ENCODE measurements around the gene USP50. TPM values are rescaled to one million over a fixed set of nuclear protein-coding genes. Genes with fewer than 3 reads are reported as not detected.
"Not testable (repeated sequence)": the region's sequence is repeated elsewhere in the genome, so short reads cannot be mapped to it uniquely, and the experiment has no call there.

USP50 gene
- total RNA-seq, 1 experiment from 2014 or later = not detected

GRCh38 chr15:50506121-50506520 lies 40.3 kb downstream of the USP50 start:
- Histone ChIP-seq H3K9ac (ENCODE audit: extremely low read depth, insufficient read length, low read length) (no peak overlapping the region), H2BK5ac (ENCODE audit: insufficient read length, low read length) (no peak overlapping the region), H3K23ac (ENCODE audit: insufficient read length, low read depth, low read length) (no peak overlapping the region), H2AFZ (ENCODE audit: low read length) (no peak overlapping the region), H3K27ac (ENCODE audit: insufficient read length, low read depth, low read length) (no peak overlapping the region), H4K91ac (ENCODE audit: insufficient read length, low read depth, low read length) (no peak overlapping the region), H3K4me2 (ENCODE audit: insufficient read depth, insufficient read length, low read length) (no peak overlapping the region), H3K4ac (ENCODE audit: low read depth, low read length) (no peak overlapping the region), H3K9me3 (ENCODE audit: control insufficient read depth, low read depth, low read length) (no peaks in the 10 kb centered on the region), H3K56ac (ENCODE audit: insufficient read length, low read depth, low read length) (no peak overlapping the region), H2BK20ac (ENCODE audit: low read depth, low read length, poor library complexity, severe bottlenecking) (no peak overlapping the region), H4K20me1 (ENCODE audit: control insufficient read depth, insufficient read depth, insufficient read length) (no peaks in the 10 kb centered on the region), H3K18ac (ENCODE audit: insufficient read length, low read depth, low read length) (no peak overlapping the region), H3K27me3 (ENCODE audit: insufficient read depth, low read length) (no peaks in the 10 kb centered on the region), H2BK120ac (ENCODE audit: low read depth, low read length, poor library complexity, severe bottlenecking) (no peak overlapping the region), H3K79me1 (ENCODE audit: insufficient read depth, low read depth, low read length, poor library complexity, severe bottlenecking) (no peaks in the 10 kb centered on the region), H3K4me1 (ENCODE audit: insufficient read depth, low read length) (no peaks in the 10 kb centered on the region; the same call in 1 of the 2 replicates), H3K23me2 (ENCODE audit: insufficient read length, low read depth, low read length, poor library complexity, severe bottlenecking) (no peaks in the 10 kb centered on the region), H2AK5ac (ENCODE audit: insufficient read length, low read length) (no peak overlapping the region), H2BK12ac (ENCODE audit: insufficient read length, low read depth, low read length) (no peak overlapping the region), H4K8ac (replicated peaks; ENCODE audit: insufficient read length, low read depth, low read length) (no peak overlapping the region), H3T11ph (ENCODE audit: low read length) (no peak overlapping the region), H3K79me2 (ENCODE audit: insufficient read depth, low read length) (no peaks in the 10 kb centered on the region), H4K5ac (ENCODE audit: insufficient read length, low read depth, low read length) (no peak overlapping the region), H2BK15ac (ENCODE audit: low read depth, low read length) (no peak overlapping the region), H3K14ac (ENCODE audit: insufficient read depth, low read length) (no peak overlapping the region)
- no peak overlapping the region; a peak in 1 of 7 replicates for H3K27ac Mint-ChIP-seq
- H3K4me3 Mint-ChIP-seq = no peak overlapping the region
- no peak for TF ChIP-seq CTCF (conservative IDR thresholded peaks at IDR 0.05)
- DNase-seq = peak; percentile 60
- peaks cover 3 to 8% (median 4%) of the 10 kb centered on the region in 3 experiments; a peak in 3 of 7 replicates for H3K36me3 Mint-ChIP-seq (ENCODE audit: insufficient read depth in 1 of 3, low read depth in 3 of 3)
- no peaks in the 10 kb centered on the region for H3K27me3 Mint-ChIP-seq (ENCODE audit: low read depth)
- no peaks in the 10 kb centered on the region for H3K9me3 Mint-ChIP-seq
- WGBS (ENCODE audit: extremely low coverage, insufficient read length, low lambda C conversion rate) = no CpG with 5 or more reads among the region's 8 CpGs
- peaks cover 7 to 13% of the 10 kb centered on the region in 2 experiments for H3K4me1 Mint-ChIP-seq

- not testable (repeated sequence) for H3K14ac ChIP-seq (ENCODE audit: insufficient read depth, low read length); H3K27ac ChIP-seq (ENCODE audit: insufficient read length, low read depth, low read length); H3K9me3 ChIP-seq (ENCODE audit: control insufficient read depth, low read depth, low read length); H3K4me3 Mint-ChIP-seq; H3K27me3 ChIP-seq (ENCODE audit: insufficient read depth, low read length); H3K4me2 ChIP-seq (ENCODE audit: insufficient read depth, insufficient read length, low read length); H2AFZ ChIP-seq (ENCODE audit: low read length); H3K23me2 ChIP-seq (ENCODE audit: insufficient read length, low read depth, low read length, poor library complexity, severe bottlenecking); H4K5ac ChIP-seq (ENCODE audit: insufficient read length, low read depth, low read length); H3T11ph ChIP-seq (ENCODE audit: low read length); H4K20me1 ChIP-seq (ENCODE audit: control insufficient read depth, insufficient read depth, insufficient read length); H2AK5ac ChIP-seq (ENCODE audit: insufficient read length, low read length); H2BK12ac ChIP-seq (ENCODE audit: insufficient read length, low read depth, low read length); H4K91ac ChIP-seq (ENCODE audit: insufficient read length, low read depth, low read length); H4K8ac ChIP-seq (replicated peaks; ENCODE audit: insufficient read length, low read depth, low read length); H3K79me2 ChIP-seq (ENCODE audit: insufficient read depth, low read length); H3K4me1 ChIP-seq (ENCODE audit: insufficient read depth, low read length); H2BK5ac ChIP-seq (ENCODE audit: insufficient read length, low read length); H3K18ac ChIP-seq (ENCODE audit: insufficient read length, low read depth, low read length); H3K23ac ChIP-seq (ENCODE audit: insufficient read length, low read depth, low read length); H2BK20ac ChIP-seq (ENCODE audit: low read depth, low read length, poor library complexity, severe bottlenecking); H3K4ac ChIP-seq (ENCODE audit: low read depth, low read length); H3K27ac Mint-ChIP-seq; H3K9me3 Mint-ChIP-seq; H2BK120ac ChIP-seq (ENCODE audit: low read depth, low read length, poor library complexity, severe bottlenecking); H3K56ac ChIP-seq (ENCODE audit: insufficient read length, low read depth, low read length); H3K27me3 Mint-ChIP-seq (ENCODE audit: low read depth); H3K9ac ChIP-seq (ENCODE audit: extremely low read depth, insufficient read length, low read length); H2BK15ac ChIP-seq (ENCODE audit: low read depth, low read length); DNase-seq; H3K79me1 ChIP-seq (ENCODE audit: insufficient read depth, low read depth, low read length, poor library complexity, severe bottlenecking)
- Mint-ChIP-seq H3K4me1 (peaks cover 7 to 13% of the 10 kb centered on the region in 2 experiments), H3K36me3 (ENCODE audit: insufficient read depth in 1 of 3, low read depth in 3 of 3) (peaks cover 3 to 11% (median 4%) of the 10 kb centered on the region in 3 experiments; a peak in 4 of 7 replicates)
- WGBS (ENCODE audit: extremely low coverage, insufficient read length, low lambda C conversion rate) = no CpG with 5 or more reads among the region's 2 CpGs
Measured at GRCh38 chr15:50505656-50506055, 40.8 kb downstream of the USP50 start.

All from H9 (cell line).